DLD1 (cell line): Measurements from ENCODE around the gene XXYLT1.

ENCODE experiments used
- in situ Hi-C: cut with HindIII; loops from 2 replicates; pipeline ENCODE4 v1.10.0; 2017; ENCODE audit warnings: low sequenced_read_pairs

The XXYLT1 gene

DNA sequence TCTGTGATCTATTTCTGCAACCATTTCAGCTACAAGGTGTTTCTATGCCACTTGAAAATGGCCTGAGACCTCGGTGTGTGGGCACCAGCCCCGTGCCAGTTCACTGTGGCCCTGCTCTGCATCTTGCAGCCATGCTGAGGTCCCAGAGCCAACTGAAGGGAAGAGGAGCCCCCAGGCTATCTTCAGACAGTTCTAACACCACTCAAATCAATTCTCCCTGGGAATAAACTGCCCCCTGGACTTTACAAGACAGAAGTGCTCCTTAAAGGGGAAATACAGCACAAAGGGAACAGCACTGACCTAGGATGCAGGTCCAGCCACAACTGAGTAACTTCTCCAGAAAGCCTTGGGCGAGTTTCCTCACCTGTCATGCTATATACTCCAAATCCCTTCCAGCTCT lies 3.9 kb downstream of the XXYLT1 start:
- in situ Hi-C loops: no loop called here

DNA sequence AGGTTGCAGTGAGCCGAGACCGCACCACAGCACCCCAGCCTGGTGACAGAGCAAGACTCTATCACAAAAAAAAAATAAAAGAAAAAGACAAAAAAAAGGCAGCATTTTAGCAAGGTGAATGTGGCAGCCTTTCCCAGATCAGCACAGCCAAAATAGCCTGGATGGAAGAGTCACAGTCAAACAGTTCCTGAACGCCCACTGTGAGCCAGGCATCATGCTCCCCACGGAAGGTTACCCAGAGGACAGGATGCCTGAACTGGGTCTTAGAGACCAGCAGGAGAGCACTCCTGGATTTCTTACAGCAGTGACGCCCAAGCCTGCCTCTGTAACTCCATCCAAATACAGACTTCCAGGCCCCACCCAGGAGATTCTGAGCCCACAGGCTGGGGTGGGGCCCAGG lies 4.5 kb downstream of the XXYLT1 start:
- in situ Hi-C loops: no loop called here

DNA sequence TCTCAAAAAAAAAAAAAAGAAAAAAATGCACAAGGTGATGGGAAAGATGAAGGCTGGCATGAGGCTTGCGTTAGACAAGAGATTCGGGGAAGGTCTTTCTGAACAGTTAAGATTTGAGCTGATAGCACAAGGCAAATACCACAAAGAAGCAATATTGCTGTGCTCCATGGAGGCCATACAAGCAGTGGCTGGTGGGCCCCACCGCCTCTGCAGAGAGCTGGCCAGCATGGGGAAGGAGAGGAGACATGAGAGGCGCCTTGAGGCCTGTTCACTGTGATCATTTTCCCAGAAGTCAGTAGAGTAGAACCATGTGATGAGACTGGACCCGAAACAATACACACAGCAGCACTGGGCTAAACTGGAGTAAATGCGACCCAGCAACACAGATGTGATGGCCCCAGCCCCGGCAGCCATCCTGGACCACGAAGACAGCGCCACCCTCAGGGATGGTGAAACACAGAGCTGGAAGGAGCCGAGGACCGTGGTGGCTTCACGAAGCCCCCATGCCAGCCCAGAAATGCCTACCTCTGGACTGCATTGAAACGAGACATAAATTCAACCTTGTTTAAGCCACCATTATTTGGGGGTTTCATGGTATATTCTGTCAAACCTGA lies 5.5 kb downstream of the XXYLT1 start:
- in situ Hi-C loops: no loop called here

DNA sequence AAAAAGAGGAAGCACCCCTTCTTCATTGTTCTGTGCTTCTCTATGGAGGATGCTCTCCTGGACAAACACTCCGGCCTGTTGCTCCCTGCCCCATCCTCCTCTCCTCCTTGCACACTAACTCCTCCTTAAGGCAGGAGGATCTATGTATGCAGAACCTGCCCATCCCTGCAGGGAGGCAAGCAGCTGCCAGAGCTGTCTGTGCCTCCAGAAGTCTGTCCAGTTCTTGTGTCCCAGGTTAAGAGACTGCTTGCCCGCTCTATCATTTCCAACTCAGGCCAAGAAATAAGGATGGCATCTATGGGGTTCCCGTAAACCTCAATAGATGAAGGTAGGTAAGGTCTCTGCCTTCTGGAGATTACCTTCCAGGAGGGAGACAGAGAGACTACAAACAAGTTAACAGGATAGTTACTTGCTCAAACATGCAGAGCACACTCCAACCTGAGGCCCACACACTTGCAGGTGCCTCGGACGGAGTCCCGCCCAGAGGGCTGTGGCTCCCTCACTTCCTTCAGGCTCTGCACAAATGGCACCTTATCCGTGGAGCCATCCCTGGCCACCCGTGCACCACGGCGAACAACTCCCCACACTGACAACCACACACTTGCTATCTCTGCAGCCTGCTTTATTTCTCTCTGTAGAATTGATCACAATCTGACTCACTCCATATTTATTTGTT lies 6.9 kb downstream of the XXYLT1 start:
- in situ Hi-C loops: no loop called here

DNA sequence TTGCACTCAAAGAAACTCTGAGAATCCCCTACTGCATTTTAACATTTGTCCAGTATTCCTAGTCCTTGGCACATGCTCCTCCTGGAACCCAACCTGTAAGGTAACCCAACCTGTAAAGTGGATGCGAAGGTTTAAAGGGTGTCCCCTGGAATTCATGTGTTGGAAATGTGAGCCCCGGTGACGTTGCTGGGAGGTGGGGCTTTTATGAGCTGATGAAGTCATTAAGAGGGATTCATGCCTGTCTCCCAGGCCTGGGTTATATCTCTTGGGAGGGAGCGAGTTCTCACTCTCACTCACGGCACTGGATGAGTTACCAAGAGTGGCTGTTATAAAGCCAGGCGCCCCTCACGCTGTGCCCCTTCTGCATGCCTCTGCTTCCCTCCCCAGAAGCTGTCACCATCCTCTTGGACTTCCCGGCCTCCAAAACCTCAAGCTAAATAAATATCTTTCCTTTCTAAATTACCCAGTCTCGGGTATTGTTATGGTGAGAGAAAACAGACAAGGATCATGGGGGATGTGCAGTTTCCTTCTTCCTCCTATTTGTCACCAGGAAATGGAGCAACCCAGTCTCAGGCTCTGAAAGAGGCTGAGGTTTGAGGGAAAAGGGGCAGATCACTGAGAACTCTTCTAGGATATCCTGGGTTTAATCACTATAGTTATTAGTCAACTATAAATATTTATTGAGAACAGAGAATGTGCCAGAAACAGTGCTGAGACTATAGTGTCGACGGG lies 7.6 kb downstream of the XXYLT1 start:
- in situ Hi-C loops: no loop called here

DNA sequence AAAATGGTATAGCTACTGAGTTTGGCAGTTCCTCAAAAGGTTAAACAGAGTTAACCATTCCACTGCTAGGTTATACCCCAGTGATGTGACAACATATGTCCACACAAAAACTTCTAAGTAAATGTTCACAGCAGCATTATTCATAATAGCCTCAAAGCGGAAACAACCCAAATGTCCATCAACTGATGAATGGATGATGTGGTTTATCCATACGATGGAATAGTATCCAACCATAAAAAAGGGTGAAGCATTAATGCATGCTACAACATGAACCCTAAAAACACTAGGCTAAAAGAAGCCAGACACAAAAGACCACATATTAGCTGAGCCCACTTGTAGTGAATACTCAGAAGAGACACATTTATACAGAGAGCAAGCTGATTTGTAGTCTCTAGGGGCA lies 9.0 kb downstream of the XXYLT1 start:
- in situ Hi-C loops: no loop called here

DNA sequence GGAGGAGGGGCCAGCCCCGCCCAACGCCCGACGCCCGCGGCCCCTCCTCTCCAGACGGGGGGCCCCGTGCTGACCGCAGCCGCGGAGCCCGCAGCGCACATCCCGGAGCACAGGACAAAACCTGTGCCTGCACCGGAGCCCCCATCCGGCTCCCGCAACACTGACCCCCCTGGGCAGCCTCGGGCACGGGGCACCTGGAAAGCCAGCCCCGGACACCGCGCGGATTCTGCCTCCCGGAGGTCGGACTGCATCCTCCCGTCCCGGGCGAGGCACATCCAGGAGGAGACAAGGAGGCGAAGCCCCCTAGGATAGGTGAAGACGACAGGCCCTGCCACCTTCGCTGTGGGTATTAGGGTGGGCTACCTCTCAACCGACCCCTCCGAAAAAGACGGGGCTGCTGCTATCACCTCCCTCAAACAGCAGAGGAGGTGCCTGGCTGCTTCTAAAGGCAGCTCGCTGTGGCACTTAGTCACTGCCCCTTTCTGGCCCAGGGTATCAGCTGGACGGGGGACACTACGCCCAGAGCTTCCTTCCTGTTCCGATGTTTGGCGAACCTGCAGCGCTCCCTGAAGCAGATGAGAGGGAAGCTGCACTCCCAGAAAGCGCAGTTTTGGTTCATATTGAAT lies 10.6 kb downstream of the XXYLT1 start:
- in situ Hi-C loops: no loop called here

DNA sequence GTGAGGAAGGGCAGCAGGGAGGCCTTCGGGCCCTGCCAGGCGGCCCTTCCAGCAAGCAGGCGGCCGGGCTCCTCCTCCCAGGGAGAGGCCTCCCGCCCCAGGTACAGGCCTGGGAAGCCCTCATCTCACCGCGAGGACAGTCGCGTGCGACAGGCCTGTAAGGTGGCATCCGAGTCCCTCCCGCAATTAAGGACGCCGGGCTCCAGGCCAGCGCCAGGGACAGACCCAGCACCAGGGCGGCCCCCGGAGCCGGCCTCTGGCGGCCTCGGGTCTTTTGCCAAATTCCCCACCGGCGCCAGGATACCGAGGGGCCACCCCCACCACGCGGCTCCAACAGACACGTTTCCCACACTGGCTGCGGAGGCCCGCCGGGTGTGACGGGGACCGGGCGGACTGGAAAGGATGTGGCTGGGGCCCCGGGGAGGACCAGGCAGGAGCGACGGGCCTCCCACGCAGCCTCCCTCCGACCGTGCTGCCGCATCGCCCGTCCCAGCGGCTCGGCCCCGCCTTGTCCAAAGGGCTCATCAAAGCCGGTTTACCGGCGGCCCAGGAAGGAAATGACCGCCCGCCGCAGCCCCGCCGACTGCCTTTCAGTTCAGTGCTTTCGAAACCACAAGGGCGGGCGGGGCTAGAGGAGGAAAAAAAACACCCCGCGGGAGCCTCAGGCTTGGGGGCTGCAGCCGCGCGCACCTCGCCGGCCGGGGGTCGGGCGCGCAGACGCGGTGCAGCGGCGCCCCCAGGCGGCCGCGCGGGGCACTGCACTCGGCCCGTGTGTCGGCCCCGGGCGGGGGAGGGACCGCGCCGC lies 11.3 kb downstream of the XXYLT1 start:
- in situ Hi-C loops: no loop called here

DNA sequence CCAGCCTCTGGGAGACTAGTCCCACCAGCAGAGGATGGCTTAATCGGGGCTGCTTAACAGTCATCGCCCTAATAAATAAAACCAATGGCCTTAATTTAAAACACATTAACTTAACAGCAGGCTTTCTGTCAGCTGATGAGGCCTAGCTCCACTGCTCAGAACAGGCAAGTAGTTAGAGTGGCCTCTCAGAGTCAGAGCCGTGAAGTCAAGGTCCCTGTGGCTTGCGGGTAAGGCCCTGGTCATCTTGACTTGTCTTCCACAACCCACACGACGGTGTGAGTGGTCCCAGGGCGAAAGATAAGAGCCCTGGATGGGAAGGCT lies 11.8 kb downstream of the XXYLT1 start:
- in situ Hi-C loops: no loop called here

DNA sequence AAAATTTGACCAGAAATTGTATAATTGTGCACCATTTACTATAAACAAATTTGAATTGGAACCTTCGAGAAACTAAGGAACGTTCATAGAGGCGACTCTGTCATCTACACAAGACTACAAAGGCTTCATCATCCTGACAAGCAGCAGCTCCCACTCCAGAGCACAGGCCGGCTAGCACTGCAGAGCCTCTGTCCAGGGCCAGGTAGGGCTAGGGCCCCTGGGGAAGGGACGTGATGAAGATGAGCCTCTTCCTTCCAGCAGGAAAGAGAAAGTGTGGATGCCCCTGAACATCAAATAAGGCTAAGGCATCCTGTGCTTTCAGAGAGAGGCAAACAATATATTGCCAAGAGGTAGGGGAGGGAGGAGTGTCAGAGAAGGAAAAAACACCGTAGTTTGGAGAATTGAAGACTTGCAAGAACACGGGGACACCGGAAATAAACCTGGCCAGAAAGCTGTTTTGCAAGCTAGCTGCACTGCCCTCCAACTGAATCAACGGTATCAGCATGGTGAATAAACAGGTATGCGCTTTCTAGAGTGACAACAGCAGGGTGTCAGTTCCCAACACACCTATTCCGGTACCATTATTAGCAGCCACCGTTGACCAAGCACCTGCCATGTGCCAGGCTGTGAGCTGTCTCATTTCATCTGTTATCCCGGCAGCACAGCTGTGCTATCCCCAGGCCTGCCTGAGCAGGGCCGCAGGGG lies 12.4 kb downstream of the XXYLT1 start:
- in situ Hi-C loops: no loop called here

DNA sequence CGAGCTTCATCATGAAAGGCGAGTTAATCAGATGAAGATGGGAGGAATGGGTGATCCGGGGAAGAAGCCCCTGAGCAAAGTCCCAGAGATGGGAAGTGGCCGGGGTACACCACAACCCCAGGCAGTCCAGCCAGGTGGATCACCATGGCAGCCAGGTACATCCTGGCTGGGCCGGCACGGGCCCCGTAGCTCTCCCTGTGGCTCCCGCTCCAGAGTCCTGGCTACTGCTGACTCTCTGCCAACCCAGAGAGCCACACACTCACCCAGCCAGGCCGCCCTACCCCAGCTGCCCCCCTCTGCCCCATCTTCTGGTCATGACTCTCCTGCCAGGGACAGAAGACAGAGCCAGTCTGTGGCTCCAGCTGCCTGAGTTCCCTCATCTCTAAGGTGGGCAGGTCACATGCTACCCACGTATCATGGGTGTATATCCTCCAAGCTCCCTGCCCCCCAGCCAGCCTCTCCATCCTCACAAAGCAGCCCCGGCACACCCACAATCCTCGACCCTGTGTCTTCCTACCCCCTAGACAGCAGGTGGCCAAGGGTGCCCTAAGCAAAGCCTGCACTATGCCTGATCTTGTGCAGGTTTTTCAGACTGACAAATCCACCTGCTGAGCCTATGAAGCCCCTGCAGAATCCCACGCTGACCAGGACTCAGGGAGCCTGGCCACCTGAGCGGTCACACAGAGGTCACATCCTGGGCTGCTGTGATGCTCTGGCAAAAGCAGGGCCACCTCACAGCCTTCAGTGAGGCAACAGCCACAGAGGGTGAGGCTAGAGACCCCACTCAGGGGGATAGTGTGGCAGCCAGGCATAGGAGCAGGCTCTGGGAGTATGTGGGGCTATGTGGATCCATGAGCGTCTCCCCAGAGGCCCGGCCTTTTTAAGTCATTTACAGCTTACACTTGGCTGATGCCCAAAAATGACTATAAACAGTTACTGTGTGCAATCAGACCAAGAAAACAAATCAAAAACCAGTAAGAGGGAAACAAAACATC lies 13.2 kb downstream of the XXYLT1 start:
- in situ Hi-C loops: no loop called here

DNA sequence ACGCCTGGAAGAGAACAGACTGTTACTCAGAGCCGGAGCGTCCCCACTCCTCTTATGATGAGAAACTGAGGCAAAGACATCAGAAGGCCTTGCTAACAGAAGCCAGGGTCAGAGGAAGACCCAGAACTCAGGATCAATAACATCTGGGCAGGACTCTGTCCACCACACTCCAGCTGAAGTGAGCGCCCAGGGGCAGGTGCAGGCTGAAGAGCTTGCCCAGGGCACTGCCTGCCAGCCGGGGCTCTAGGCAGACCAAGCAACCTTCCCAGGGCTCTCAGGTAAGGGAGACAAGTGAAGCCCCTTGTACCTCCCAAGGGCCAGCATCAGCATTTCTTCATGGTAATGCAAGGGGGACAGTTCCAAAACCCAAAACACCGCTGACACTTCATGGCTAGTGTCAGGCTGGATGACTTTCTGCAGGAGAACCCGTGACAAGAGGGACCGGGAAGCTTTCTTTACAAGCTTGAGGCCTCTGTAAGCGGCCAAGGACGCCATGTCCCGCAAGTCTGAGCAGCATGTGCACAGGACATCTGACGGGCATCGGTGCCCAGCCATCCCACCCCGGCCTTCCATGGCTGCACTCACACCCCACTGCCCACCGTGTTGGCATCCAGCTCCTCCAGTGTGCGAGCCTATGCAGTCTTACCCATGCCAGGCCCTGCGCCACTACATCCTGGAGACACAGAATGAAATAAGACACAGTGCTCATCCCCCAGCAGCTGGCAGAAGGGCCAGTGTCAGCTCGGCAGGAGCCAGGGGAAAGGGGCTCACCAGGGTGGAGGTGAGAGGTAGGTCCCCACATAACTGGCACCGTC lies 14.1 kb downstream of the XXYLT1 start:
- in situ Hi-C loops: no loop called here

DNA sequence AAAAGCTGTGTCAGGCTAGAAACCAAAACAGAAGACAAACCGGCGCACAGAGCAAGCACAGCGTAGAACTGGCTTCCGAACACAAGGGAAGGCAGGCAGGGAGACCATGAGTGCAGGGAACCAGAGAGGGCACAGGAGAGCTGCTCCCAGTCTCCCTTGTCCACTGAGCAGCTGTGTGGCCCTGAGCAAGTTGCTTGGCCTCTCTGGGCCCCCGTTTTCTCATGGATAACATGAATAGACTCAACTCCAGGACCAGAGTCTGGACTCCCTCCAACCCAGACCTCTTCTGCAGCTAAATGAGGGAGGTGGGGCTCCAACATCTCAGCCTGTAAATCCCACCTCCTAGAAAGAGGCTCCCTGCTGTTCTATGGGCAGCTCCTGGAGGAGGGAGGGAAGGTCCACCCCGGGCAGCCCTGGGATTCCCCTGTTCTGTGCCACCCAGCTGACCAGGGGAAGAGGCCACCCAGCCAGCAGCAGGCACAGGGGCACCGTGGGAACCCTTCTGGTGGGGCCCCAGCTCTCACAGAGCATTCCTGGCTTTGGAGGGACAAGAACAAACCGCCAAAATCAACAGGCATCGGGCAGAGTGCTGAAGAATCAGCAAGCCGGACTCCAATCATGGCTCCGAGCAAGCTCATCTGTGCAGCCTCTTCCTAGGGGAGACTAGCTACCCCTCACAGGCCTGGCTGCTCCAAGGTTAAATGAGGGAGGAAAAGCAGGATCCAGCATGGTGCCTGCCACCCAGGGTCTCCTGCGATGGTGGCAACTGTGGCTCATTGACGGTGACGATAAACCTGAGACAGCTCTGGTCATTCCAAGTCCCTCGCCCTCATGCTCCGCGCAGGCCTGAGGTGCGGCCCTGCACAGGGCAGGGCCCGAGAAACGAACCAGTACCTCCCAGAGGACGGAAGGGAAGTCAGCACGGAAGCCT lies 15.1 kb downstream of the XXYLT1 start:
- in situ Hi-C loops: no loop called here

DNA sequence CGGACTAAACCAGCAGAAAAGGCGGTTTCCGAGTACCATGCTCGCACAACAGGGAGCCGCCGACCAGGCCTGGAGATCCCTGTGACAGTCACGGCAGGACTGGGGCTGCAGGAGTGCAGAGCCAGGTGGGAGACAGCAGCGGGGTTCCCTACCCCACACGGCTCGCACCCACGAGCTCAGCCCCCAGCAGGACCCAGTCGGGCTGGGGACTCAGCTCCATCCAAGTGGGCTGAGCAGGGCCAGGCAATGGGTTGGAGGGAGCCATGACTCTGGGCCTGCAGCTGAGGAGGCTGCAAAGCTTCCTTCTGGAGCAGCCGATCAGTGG lies 15.8 kb downstream of the XXYLT1 start:
- in situ Hi-C loops: no loop called here

DNA sequence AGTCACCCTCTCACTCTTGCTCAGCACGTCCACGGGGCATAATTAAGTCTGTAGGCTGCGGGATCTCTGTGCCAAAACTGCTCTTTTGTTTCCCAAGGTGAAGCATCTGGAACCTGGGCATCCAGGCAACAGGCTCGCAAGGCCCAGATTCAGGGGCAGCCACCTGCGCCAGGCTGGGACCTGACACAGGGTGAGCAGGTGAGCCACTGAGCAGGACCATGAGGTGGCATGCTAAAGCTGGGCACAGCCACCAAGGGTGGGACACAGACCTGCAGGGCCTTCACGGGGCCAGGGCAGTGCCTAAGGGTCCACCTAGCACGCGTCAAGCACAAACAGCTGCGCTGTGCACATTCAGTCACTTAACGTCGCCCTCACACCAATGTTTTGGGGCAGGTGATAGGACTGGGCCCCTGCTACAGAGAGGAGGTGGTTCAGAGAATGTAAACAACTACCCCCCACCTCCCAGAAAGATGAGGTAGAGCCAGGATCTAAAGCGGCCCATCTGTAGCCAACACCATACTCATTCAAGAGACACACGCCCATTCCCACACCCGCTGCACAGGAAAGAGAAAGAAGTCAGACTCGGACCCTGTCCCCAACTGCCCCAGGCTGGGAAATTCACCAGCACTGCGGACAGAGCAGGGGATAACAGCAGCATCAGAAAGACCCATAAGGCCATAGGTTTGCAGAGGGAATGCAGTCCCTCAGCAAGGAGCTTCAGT lies 16.3 kb downstream of the XXYLT1 start:
- in situ Hi-C loops: no loop called here

DNA sequence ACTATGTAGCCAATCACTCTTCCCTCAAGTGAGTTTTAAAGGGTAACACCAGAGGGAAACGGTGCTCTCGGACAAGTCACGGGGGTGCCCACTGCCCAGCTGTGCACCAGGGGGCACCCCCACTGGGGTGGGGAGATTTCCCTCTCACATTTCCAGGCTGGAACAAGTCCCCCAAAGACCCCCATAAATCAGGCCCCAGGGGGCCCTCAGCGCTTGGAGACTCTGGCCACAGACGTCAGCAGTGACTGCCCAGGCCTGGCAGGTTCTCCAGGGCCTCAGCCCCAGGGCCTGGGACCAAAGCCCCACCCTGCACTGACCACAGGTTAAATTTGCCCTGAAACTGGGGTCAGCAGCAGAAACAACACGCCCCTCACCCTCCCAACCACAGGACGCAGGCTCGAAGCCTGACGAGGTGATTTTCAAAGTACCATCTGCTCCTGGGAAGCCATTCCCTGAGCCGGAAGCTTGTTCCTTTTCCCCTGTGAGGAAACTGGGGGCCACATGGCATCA lies 17.0 kb downstream of the XXYLT1 start:
- in situ Hi-C loops: no loop called here
